ENCODE measurements around the gene CSF2RB.

CSF2RB gene

GRCh38 chr22:36936362-36937116, 23.1 kb downstream of the CSF2RB start:
- no peak for DNase-seq (ENCODE audit: low read depth, low spot score)

GRCh38 chr22:36937319-36938027, 24.0 kb downstream of the CSF2RB start:
- DNase-seq (ENCODE audit: low read depth, low spot score) = no peak

GRCh38 chr22:36938028-36938425, 24.6 kb downstream of the CSF2RB start:
- no peak for DNase-seq (ENCODE audit: low read depth, low spot score)

- DNase-seq (ENCODE audit: low read depth, low spot score) = no peak
Observed at GRCh38 chr22:36938886-36939285, 25.5 kb downstream of the CSF2RB start.

- DNase-seq (ENCODE audit: low read depth, low spot score) = no peak
Observed at GRCh38 chr22:36940676-36941075, 27.2 kb downstream of the CSF2RB start.

GRCh38 chr22:36942556-36942955, 29.1 kb downstream of the CSF2RB start:
- DNase-seq (ENCODE audit: low read depth, low spot score) = no peak

GRCh38 chr22:36946421-36947158, 33.2 kb downstream of the CSF2RB start:
- peak; percentile 15 for DNase-seq (ENCODE audit: low read depth, low spot score)

GRCh38 chr22:36948273-36949225, 35.1 kb downstream of the CSF2RB start:
- peak; percentile 5 for DNase-seq (ENCODE audit: low read depth, low spot score)

- no peak for DNase-seq (ENCODE audit: low read depth, low spot score)
Observed at GRCh38 chr22:36950797-36951590, 37.6 kb downstream of the CSF2RB start.

- DNase-seq (ENCODE audit: low read depth, low spot score) = no peak
Observed at GRCh38 chr22:36951746-36952145, 38.3 kb downstream of the CSF2RB start.

GRCh38 chr22:36953239-36954080, 40.0 kb downstream of the CSF2RB start:
- DNase-seq (ENCODE audit: low read depth, low spot score) = no peak

GRCh38 chr22:36954251-36955014, 41.0 kb downstream of the CSF2RB start:
- DNase-seq (ENCODE audit: low read depth, low spot score) = no peak

- no peak for DNase-seq (ENCODE audit: low read depth, low spot score)
Observed at GRCh38 chr22:36955691-36956090, 42.3 kb downstream of the CSF2RB start.

- no peak for DNase-seq (ENCODE audit: low read depth, low spot score)
Observed at GRCh38 chr22:36958366-36958765, 44.9 kb downstream of the CSF2RB start.

- no peak for DNase-seq (ENCODE audit: low read depth, low spot score)
Observed at GRCh38 chr22:36961626-36962025, 48.2 kb downstream of the CSF2RB start.

GRCh38 chr22:36963302-36963701, 49.9 kb downstream of the CSF2RB start:
- no peak for DNase-seq (ENCODE audit: low read depth, low spot score)

- no peak for DNase-seq (ENCODE audit: low read depth, low spot score)
Observed at GRCh38 chr22:36964106-36964505, 50.7 kb downstream of the CSF2RB start.

- DNase-seq (ENCODE audit: low read depth, low spot score) = no peak
Observed at GRCh38 chr22:36965696-36966095, 52.3 kb downstream of the CSF2RB start.

Measured in astrocyte of the hippocampus (primary cell).